H9 (cell line): Measurements from ENCODE around the gene LENG9. TPM values are rescaled to one million over a fixed set of nuclear protein-coding genes. Genes with fewer than 3 reads are reported as not detected.

Source experiments
- DNase-seq: peaks from one replicate; pipeline ENCODE4 v3.0.0-alpha.2; 2017
- H2AFZ ChIP-seq: one replicate; pipeline ENCODE4 v1.6.1; 2013; ENCODE audit warnings: mild to moderate bottlenecking, low read length, control low read depth, moderate library complexity
- H2AK5ac ChIP-seq: 2 replicates; pipeline ENCODE4 v1.6.1; 2013; ENCODE audit warnings: low read length, control low read depth, mixed read lengths; ENCODE audit not compliant: insufficient read length
- H2BK120ac ChIP-seq: one replicate; pipeline ENCODE4 v1.6.1; 2013; ENCODE audit warnings: low read depth, mild to moderate bottlenecking, low read length, control low read depth, inconsistent platforms; ENCODE audit not compliant: poor library complexity, severe bottlenecking
- H2BK12ac ChIP-seq: 2 replicates; pipeline ENCODE4 v1.6.1; 2013; ENCODE audit warnings: low read length, control low read depth, mixed read lengths, low read depth; ENCODE audit not compliant: insufficient read length
- H2BK15ac ChIP-seq: 2 replicates; pipeline ENCODE4 v1.6.1; 2013; ENCODE audit warnings: low read depth, low read length, control low read depth
- H2BK20ac ChIP-seq: one replicate; pipeline ENCODE4 v1.6.1; 2013; ENCODE audit warnings: low read depth, mild to moderate bottlenecking, low read length, control low read depth, inconsistent platforms; ENCODE audit not compliant: poor library complexity, severe bottlenecking
- H2BK5ac ChIP-seq: 2 replicates; pipeline ENCODE4 v1.6.1; 2013; ENCODE audit warnings: low read length, control low read depth, mixed read lengths; ENCODE audit not compliant: insufficient read length
- H3K14ac ChIP-seq: 2 replicates; pipeline ENCODE4 v1.6.1; 2013; ENCODE audit warnings: low read length, control low read depth; ENCODE audit not compliant: insufficient read depth
- H3K18ac ChIP-seq: 2 replicates; pipeline ENCODE4 v1.6.1; 2013; ENCODE audit warnings: low read depth, mild to moderate bottlenecking, mixed read lengths, low read length, control low read depth; ENCODE audit not compliant: insufficient read length
- H3K23ac ChIP-seq: 2 replicates; pipeline ENCODE4 v1.6.1; 2013; ENCODE audit warnings: low read length, control low read depth, mixed read lengths, low read depth; ENCODE audit not compliant: insufficient read length
- H3K23me2 ChIP-seq: 2 replicates; pipeline ENCODE4 v1.6.1; 2013; ENCODE audit warnings: low read depth, mild to moderate bottlenecking, mixed read lengths, low read length, control low read depth; ENCODE audit not compliant: insufficient read length, poor library complexity, severe bottlenecking
- H3K27ac ChIP-seq: 2 replicates; pipeline ENCODE4 v1.5.1; 2013; ENCODE audit warnings: low read length, control low read depth, mixed read lengths, low read depth; ENCODE audit not compliant: insufficient read length
- H3K27me3 ChIP-seq: 2 replicates; pipeline ENCODE4 v1.6.1; 2013; ENCODE audit warnings: low read length, control low read depth, inconsistent platforms; ENCODE audit not compliant: insufficient read depth
- H3K4ac ChIP-seq: 2 replicates; pipeline ENCODE4 v1.6.1; 2013; ENCODE audit warnings: low read depth, mild to moderate bottlenecking, control low read depth, inconsistent platforms, low read length, moderate library complexity
- H3K4me1 ChIP-seq: 2 replicates; pipeline ENCODE4 v1.6.1; 2013; ENCODE audit warnings: low read length, control low read depth, inconsistent platforms; ENCODE audit not compliant: insufficient read depth
- H3K4me2 ChIP-seq: 2 replicates; pipeline ENCODE4 v1.6.1; 2013; ENCODE audit warnings: low read length, control low read depth, mixed read lengths; ENCODE audit not compliant: insufficient read length, insufficient read depth
- H3K56ac ChIP-seq: 2 replicates; pipeline ENCODE4 v1.6.1; 2013; ENCODE audit warnings: low read depth, mild to moderate bottlenecking, mixed read lengths, low read length, control low read depth; ENCODE audit not compliant: insufficient read length
- H3K79me1 ChIP-seq: 2 replicates; pipeline ENCODE4 v1.6.1; 2013; ENCODE audit warnings: low read depth, mild to moderate bottlenecking, moderate library complexity, low read length, control low read depth, inconsistent platforms; ENCODE audit not compliant: insufficient read depth, poor library complexity, severe bottlenecking
- H3K79me2 ChIP-seq: 2 replicates; pipeline ENCODE4 v1.6.1; 2013; ENCODE audit warnings: low read length, control low read depth, inconsistent platforms; ENCODE audit not compliant: insufficient read depth
- H3K9ac ChIP-seq: 2 replicates; pipeline ENCODE4 v1.6.1; 2013; ENCODE audit warnings: low read length, control low read depth, mixed read lengths; ENCODE audit not compliant: insufficient read length; ENCODE audit errors: extremely low read depth
- H3K9me3 ChIP-seq: one replicate; pipeline ENCODE4 v1.6.1; 2013; ENCODE audit warnings: low read depth, low read length, inconsistent platforms; ENCODE audit not compliant: control insufficient read depth
- H3T11ph ChIP-seq: one replicate; pipeline ENCODE4 v1.6.1; 2013; ENCODE audit warnings: mild to moderate bottlenecking, low read length, control low read depth, inconsistent platforms
- H4K20me1 ChIP-seq: one replicate; pipeline ENCODE4 v1.6.1; 2013; ENCODE audit not compliant: control insufficient read depth, insufficient read length, insufficient read depth
- H4K5ac ChIP-seq: 2 replicates; pipeline ENCODE4 v1.6.1; 2013; ENCODE audit warnings: low read depth, mild to moderate bottlenecking, mixed read lengths, low read length, control low read depth; ENCODE audit not compliant: insufficient read length
- H4K8ac ChIP-seq: replicated peaks from 2 replicates; pipeline ENCODE4 v1.6.1; 2013; ENCODE audit warnings: low read length, control low read depth, mixed read lengths, low read depth; ENCODE audit not compliant: insufficient read length
- H4K91ac ChIP-seq: 2 replicates; pipeline ENCODE4 v1.6.1; 2013; ENCODE audit warnings: low read depth, mild to moderate bottlenecking, moderate library complexity, mixed read lengths, low read length, control low read depth; ENCODE audit not compliant: insufficient read length
- H3K27ac Mint-ChIP-seq, 3 experiments: 2 replicates in 2 of 3; 3 replicates in 1 of 3; pipeline ENCODE4 v1.8.0; 2020 to 2021; ENCODE audit warnings: mixed read lengths in 3 of 3, mild to moderate bottlenecking in 1 of 3, moderate library complexity in 1 of 3
- H3K27me3 Mint-ChIP-seq: 2 replicates; pipeline ENCODE4 v1.8.0; 2021; ENCODE audit warnings: low read depth, mild to moderate bottlenecking, moderate library complexity, mixed read lengths
- H3K36me3 Mint-ChIP-seq, 3 experiments: 2 replicates in 2 of 3; 3 replicates in 1 of 3; pipeline ENCODE4 v1.8.0; 2020 to 2021; ENCODE audit warnings: low read depth in 3 of 3, mixed read lengths in 3 of 3; ENCODE audit not compliant: insufficient read depth in 1 of 3
- H3K4me1 Mint-ChIP-seq, 2 experiments: 2 replicates each; pipeline ENCODE4 v1.8.0; 2020; ENCODE audit warnings: mixed read lengths in 2 of 2
- H3K4me3 Mint-ChIP-seq, 2 experiments: 2 replicates in 1 of 2; 3 replicates in 1 of 2; pipeline ENCODE4 v1.8.0; 2020 to 2021; ENCODE audit warnings: mild to moderate bottlenecking in 2 of 2, mixed read lengths in 2 of 2, moderate library complexity in 1 of 2
- H3K9me3 Mint-ChIP-seq, 2 experiments: 2 replicates in 1 of 2; 3 replicates in 1 of 2; pipeline ENCODE4 v1.8.0; 2020; ENCODE audit warnings: mild to moderate bottlenecking in 2 of 2, mixed read lengths in 2 of 2, moderate library complexity in 1 of 2
- WGBS: extraction: QIAGEN DNeasy Blood & Tissue Kit; methylation state at CpG from one replicate; pipeline ENCODE4 v1.1.7; 2013; ENCODE audit warnings: missing lambda C conversion rate, low lambda C conversion rate, mixed read lengths; ENCODE audit not compliant: insufficient read length; ENCODE audit errors: extremely low coverage; 5-methylcytosine and 5-hydroxymethylcytosine counted together
- total RNA-seq: library from RNA; stranded (reverse); gene quantifications from 2 replicates; pipeline ENCODE4 v1.2.1, GENCODE V29; 2021
- TF ChIP-seq, protein P1 (sequence below): fragments of 200-600 bp; sonication (generic); conservative IDR thresholded peaks from 3 replicates; pipeline ENCODE4 v1.8.0; 2021; ENCODE audit warnings: antibody characterized with exemption, mild to moderate bottlenecking

The LENG9 gene
- total RNA-seq, 1 experiment from 2014 or later, result 3.8 TPM

DNA sequence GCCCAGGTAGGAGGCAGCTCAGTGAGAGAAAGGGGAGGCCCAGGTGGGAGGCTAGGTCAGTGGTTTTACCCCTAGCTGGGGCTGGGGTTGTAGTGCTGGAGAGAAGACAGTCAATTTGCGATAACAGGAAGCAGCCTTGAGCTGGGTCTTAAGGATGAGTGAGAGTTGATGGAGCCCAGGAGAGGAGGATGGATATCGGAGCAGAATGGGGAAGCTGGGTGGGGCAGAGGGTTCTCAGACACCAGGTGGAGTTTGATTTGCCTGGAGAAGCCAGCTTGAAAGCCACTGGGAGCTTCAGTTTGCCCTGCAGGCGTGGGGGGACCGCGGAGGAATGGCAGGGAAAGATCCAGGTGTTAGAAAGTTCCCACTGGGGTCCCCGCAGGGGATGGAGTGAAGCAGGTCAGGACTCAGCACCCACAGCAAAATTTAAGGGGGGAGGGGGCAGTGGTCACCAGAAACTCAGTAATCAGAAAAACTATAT, 10.4 kb upstream of the LENG9 start:
- Histone ChIP-seq H2BK5ac (no peak overlapping the region), H3K14ac (no peak overlapping the region), H4K8ac (no peak overlapping the region), H2AK5ac (no peak overlapping the region), H3K79me2 (no peaks in the 10 kb centered on the region), H3K79me1 (no peaks in the 10 kb centered on the region), H4K91ac (no peak overlapping the region), H3T11ph (no peak overlapping the region), H3K4ac (no peak overlapping the region), H3K23ac (no peak overlapping the region), H2BK120ac (no peak overlapping the region), H3K4me2 (no peak overlapping the region), H2BK12ac (no peak overlapping the region), H3K23me2 (peaks cover 7% of the 10 kb centered on the region), H3K9me3 (no peaks in the 10 kb centered on the region), H3K56ac (no peak overlapping the region), H3K27me3 (peaks cover 2% of the 10 kb centered on the region; the same call in 1 of the 2 replicates), H3K18ac (no peak overlapping the region), H4K5ac (no peak overlapping the region), H2BK15ac (no peak overlapping the region), H2AFZ (no peak overlapping the region), H3K9ac (no peak overlapping the region), H2BK20ac (no peak overlapping the region), H3K4me1 (no peaks in the 10 kb centered on the region; the same call in 1 of the 2 replicates), H3K27ac (no peak overlapping the region), H4K20me1 (no peaks in the 10 kb centered on the region)
- no peaks in the 10 kb centered on the region; a peak in 1 of 5 replicates for H3K9me3 Mint-ChIP-seq
- TF ChIP-seq, protein P1, sequence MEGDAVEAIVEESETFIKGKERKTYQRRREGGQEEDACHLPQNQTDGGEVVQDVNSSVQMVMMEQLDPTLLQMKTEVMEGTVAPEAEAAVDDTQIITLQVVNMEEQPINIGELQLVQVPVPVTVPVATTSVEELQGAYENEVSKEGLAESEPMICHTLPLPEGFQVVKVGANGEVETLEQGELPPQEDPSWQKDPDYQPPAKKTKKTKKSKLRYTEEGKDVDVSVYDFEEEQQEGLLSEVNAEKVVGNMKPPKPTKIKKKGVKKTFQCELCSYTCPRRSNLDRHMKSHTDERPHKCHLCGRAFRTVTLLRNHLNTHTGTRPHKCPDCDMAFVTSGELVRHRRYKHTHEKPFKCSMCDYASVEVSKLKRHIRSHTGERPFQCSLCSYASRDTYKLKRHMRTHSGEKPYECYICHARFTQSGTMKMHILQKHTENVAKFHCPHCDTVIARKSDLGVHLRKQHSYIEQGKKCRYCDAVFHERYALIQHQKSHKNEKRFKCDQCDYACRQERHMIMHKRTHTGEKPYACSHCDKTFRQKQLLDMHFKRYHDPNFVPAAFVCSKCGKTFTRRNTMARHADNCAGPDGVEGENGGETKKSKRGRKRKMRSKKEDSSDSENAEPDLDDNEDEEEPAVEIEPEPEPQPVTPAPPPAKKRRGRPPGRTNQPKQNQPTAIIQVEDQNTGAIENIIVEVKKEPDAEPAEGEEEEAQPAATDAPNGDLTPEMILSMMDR, result no peak
- H3K4me1 Mint-ChIP-seq, result peaks cover 15 to 29% of the 10 kb centered on the region in 2 experiments
- peak overlapping the region in 1 of 2 experiments; percentile 57; a peak in 2 of 5 replicates for H3K4me3 Mint-ChIP-seq
- WGBS, result no CpG with 5 or more reads among the region's 6 CpGs
- H3K27me3 Mint-ChIP-seq, result peaks cover 56% of the 10 kb centered on the region
- no peak for DNase-seq
- H3K27ac Mint-ChIP-seq, result no peak overlapping the region; a peak in 1 of 7 replicates
- no peaks in the 10 kb centered on the region for H3K36me3 Mint-ChIP-seq
